ENCODE results near the gene TSPOAP1.

- TF ChIP-seq POLR2A (IDR thresholded peaks at IDR 0.05) (peak in 1 of 4 donors; percentile 4), CTCF (IDR thresholded peaks at IDR 0.05) (no peak)
Measured at GRCh38 chr17:58330538-58330996, 2.0 kb upstream of the TSPOAP1 start.
